HPDE6-E6E7 (cell line): ENCODE data around the gene ETNK1.
"Not testable (repeated sequence)": the region's sequence is repeated elsewhere in the genome, so short reads cannot be mapped to it uniquely, and the experiment has no call there.

Experiments used
- DNase-seq: peaks from one replicate; pipeline ENCODE4 v3.0.0; 2011; ENCODE audit warnings: missing footprints; ENCODE audit errors: extremely low spot score

ETNK1 gene

GRCh38 chr12:22624870-22625761 is at the start of gene ETNK1:
Gene ETNK1, plus strand, starts transcription at chr12:22625171. Its CDS starts 260 bp downstream, at chr12:22625431.
- DNase-seq, result peak; percentile 79

GRCh38 chr12:22576065-22576464 is 48.9 kb upstream of the ETNK1 start:
- DNase-seq, result no peak

- no peak for DNase-seq
Observed at GRCh38 chr12:22576473-22576872, 48.5 kb upstream of the ETNK1 start.

GRCh38 chr12:22577667-22578066 is 47.3 kb upstream of the ETNK1 start:
- peak; percentile 7 for DNase-seq

GRCh38 chr12:22578328-22578727 is 46.6 kb upstream of the ETNK1 start:
- no peak for DNase-seq

GRCh38 chr12:22588817-22589216 is 36.2 kb upstream of the ETNK1 start:
- DNase-seq, result no peak

- DNase-seq, result no peak
Observed at GRCh38 chr12:22593864-22594263, 31.1 kb upstream of the ETNK1 start.

GRCh38 chr12:22597539-22597938 is 27.4 kb upstream of the ETNK1 start:
- not testable (repeated sequence) for DNase-seq

- no peak for DNase-seq
Observed at GRCh38 chr12:22598141-22598762, 26.7 kb upstream of the ETNK1 start.

GRCh38 chr12:22598763-22599161 is 26.2 kb upstream of the ETNK1 start:
- DNase-seq, result no peak

- no peak for DNase-seq
Observed at GRCh38 chr12:22600181-22600580, 24.8 kb upstream of the ETNK1 start.

GRCh38 chr12:22609501-22609900 is 15.5 kb upstream of the ETNK1 start:
- DNase-seq, result no peak

GRCh38 chr12:22610131-22610530 is 14.8 kb upstream of the ETNK1 start:
- no peak for DNase-seq

GRCh38 chr12:22612822-22613221 is 12.1 kb upstream of the ETNK1 start:
- not testable (repeated sequence) for DNase-seq

GRCh38 chr12:22615963-22616501 is 8.9 kb upstream of the ETNK1 start:
- no peak for DNase-seq

- no peak for DNase-seq
Observed at GRCh38 chr12:22617630-22618029, 7.3 kb upstream of the ETNK1 start.

- DNase-seq, result peak; percentile 7
Observed at GRCh38 chr12:22624548-22624869, 462 bp upstream of the ETNK1 start.

GRCh38 chr12:22625762-22626294 is 857 bp downstream of the ETNK1 start:
- peak; percentile 22 for DNase-seq

- DNase-seq, result no peak
Observed at GRCh38 chr12:22626406-22626805, 1.4 kb downstream of the ETNK1 start.

GRCh38 chr12:22627371-22627770 is 2.4 kb downstream of the ETNK1 start:
- no peak for DNase-seq

- no peak for DNase-seq
Observed at GRCh38 chr12:22628228-22628627, 3.3 kb downstream of the ETNK1 start.

- no peak for DNase-seq
Observed at GRCh38 chr12:22631863-22632463, 7.0 kb downstream of the ETNK1 start.
